ENCODE measurements around the gene ZIC4. TPM values are rescaled to one million over a fixed set of nuclear protein-coding genes. Genes with fewer than 3 reads are reported as not detected.

The ZIC4 gene
- total and polyA plus RNA-seq, 2 of the 8 experiments (the other 6 are each of a cell fraction or from before 2014, with no cell fraction given) = 0.03 to 0.13 TPM

GRCh38 chr3:147425388-147425850, 19.1 kb upstream of the ZIC4 start:
- Histone ChIP-seq H3K23me2 (ENCODE audit: low read depth, low read length) (no peaks in the 10 kb centered on the region; the same call in 1 of the 2 replicates), H2BK5ac (ENCODE audit: low read depth, low read length) (no peak overlapping the region), H2BK15ac (ENCODE audit: low read length) (no peak overlapping the region), H3K4ac (replicated peaks; ENCODE audit: insufficient read length, low read depth, low read length) (no peak overlapping the region), H3K23ac (ENCODE audit: insufficient read length) (no peak overlapping the region), H3K79me2 (ENCODE audit: control insufficient read depth in 1 of 2, insufficient read depth in 2 of 2, low read length in 2 of 2) (no peaks in the 10 kb centered on the region), H2AFZ (ENCODE audit: low read length) (no peak overlapping the region), H4K91ac (replicated peaks; ENCODE audit: insufficient read length, low read length) (no peak overlapping the region), H3K9me3 (ENCODE audit: insufficient read depth in 2 of 2, low read depth in 1 of 2, low read length in 1 of 2) (no peaks in the 10 kb centered on the region), H3K56ac (replicated peaks; ENCODE audit: insufficient read length, low read depth, low read length) (no peak overlapping the region), H3K79me1 (ENCODE audit: low read depth, low read length) (no peaks in the 10 kb centered on the region), H3K4me2 (ENCODE audit: insufficient read depth in 1 of 2, low read depth in 2 of 2, low read length in 2 of 2) (peak overlapping the region in 1 of 2 experiments; percentile 68; a peak in 1 of 4 replicates), H2BK120ac (replicated peaks; ENCODE audit: low read depth, low read length) (no peak overlapping the region), H4K20me1 (replicated peaks in 1 of 2; ENCODE audit: control insufficient read depth in 1 of 2, insufficient read depth in 2 of 2, low read length in 2 of 2) (peaks cover 0 to 3% of the 10 kb centered on the region in 2 experiments), H3K14ac (ENCODE audit: insufficient read length) (no peak overlapping the region), H3K18ac (ENCODE audit: extremely low read depth, low read length) (no peak overlapping the region), H2AK5ac (ENCODE audit: low read depth, low read length) (no peak overlapping the region), H2BK20ac (ENCODE audit: low read length) (no peak overlapping the region), H3K4me3 (ENCODE audit: extremely low read depth in 1 of 4, insufficient read depth in 2 of 4, low read depth in 3 of 4, low read length in 4 of 4) (no peak overlapping the region), H3K9ac (replicated peaks in 1 of 4; ENCODE audit: extremely low read depth in 1 of 4, low read depth in 3 of 4, low read length in 3 of 4) (no peak overlapping the region), H3K36me3 (ENCODE audit: control insufficient read depth in 2 of 4, insufficient read depth in 4 of 4, low read length in 3 of 4) (no peaks in the 10 kb centered on the region), H3K27me3 (replicated peaks in 1 of 4; ENCODE audit: control insufficient read depth in 3 of 4, extremely low read depth in 1 of 4, insufficient read depth in 3 of 4, low read length in 3 of 4) (peaks cover 46 to 62% (median 51%) of the 10 kb centered on the region in 4 experiments; a peak in 6 of 7 replicates), H3K27ac (ENCODE audit: low read depth, low read length) (no peak overlapping the region), H2BK12ac (ENCODE audit: low read depth, low read length) (no peak overlapping the region), H4K8ac (ENCODE audit: extremely low read depth, insufficient read depth, low read length) (no peak overlapping the region), H3K4me1 (replicated peaks in 1 of 4; ENCODE audit: control insufficient read depth in 3 of 4, insufficient read depth in 4 of 4, low read length in 3 of 4) (peaks cover 3 to 29% (median 8%) of the 10 kb centered on the region in 4 experiments), H4K5ac (ENCODE audit: insufficient read length, low read depth, low read length) (no peak overlapping the region)
- WGBS, 2 experiments (ENCODE audit: extremely low coverage in 1 of 2, insufficient coverage in 1 of 2, insufficient read length in 1 of 2, insufficient replicate concordance in 2 of 2, low coverage in 1 of 2, low lambda C conversion rate in 2 of 2, missing lambda C conversion rate in 1 of 2) = 4% methylated on average over 1 of the region's 1 CpG; no CpG with 5 or more reads in 1 of the 2 experiments
- TF ChIP-seq FOSL1 (IDR thresholded peaks at IDR 0.05; ENCODE audit: insufficient read depth, low read depth, low read length) (no peak), BRCA1 (IDR thresholded peaks at IDR 0.05; ENCODE audit: low read depth, low read length) (no peak), CHD2 (IDR thresholded peaks at IDR 0.05; ENCODE audit: low read length) (no peak), HDAC6 (IDR thresholded peaks at IDR 0.05; ENCODE audit: low read depth, low read length) (no peak), PHF8 (conservative IDR thresholded peaks at IDR 0.05; ENCODE audit: low read depth, low read length) (no peak), POU5F1 (IDR thresholded peaks at IDR 0.05; ENCODE audit: low read depth, low read length) (no peak), SP4 (IDR thresholded peaks at IDR 0.05; ENCODE audit: low read length) (no peak), GABPA (IDR thresholded peaks at IDR 0.05; ENCODE audit: borderline replicate concordance, insufficient read depth, low read length) (no peak), BCL11A (IDR thresholded peaks at IDR 0.05; ENCODE audit: low read depth in 2 of 2, low read length in 2 of 2) (no peak), YY1 (IDR thresholded peaks at IDR 0.05; ENCODE audit: low read depth, low read length) (no peak)
- FAIRE-seq (no peak), DNase-seq (ENCODE audit: low read depth in 1 of 2, low spot score in 2 of 2) (no peak)
- ChIA-PET POLR2A (ENCODE audit: partially characterized antibody) (no interaction called here), CTCF (ENCODE audit: partially characterized antibody) (interaction anchor here (1.2 to 17.2 kb wide), 4 partner anchors 9 to 203 kb away, joined by 3 to 485 read pairs (median 4); partner anchors contain the start of gene ZIC4)

Data from H1 (cell line).